ENCODE results near the gene SMIM1.

Gene SMIM1

GRCh38 chr1:3733883-3734589 is 38.5 kb upstream of the SMIM1 start:
- no peak for DNase-seq (ENCODE audit: low read depth)
- H3K4me3 ChIP-seq (ENCODE audit: low read depth, low read length) = no peak overlapping the region
- no peak for TF ChIP-seq CTCF (conservative IDR thresholded peaks at IDR 0.05; ENCODE audit: low read depth, low read length)

- no peak for TF ChIP-seq CTCF (conservative IDR thresholded peaks at IDR 0.05; ENCODE audit: low read depth, low read length)
- no peak overlapping the region for H3K4me3 ChIP-seq (ENCODE audit: low read depth, low read length)
- no peak for DNase-seq (ENCODE audit: low read depth)
Measured at GRCh38 chr1:3734602-3735001, 37.9 kb upstream of the SMIM1 start.

- no peak for TF ChIP-seq CTCF (conservative IDR thresholded peaks at IDR 0.05; ENCODE audit: low read depth, low read length)
- H3K4me3 ChIP-seq (ENCODE audit: low read depth, low read length) = no peak overlapping the region
- no peak for DNase-seq (ENCODE audit: low read depth)
Measured at GRCh38 chr1:3735027-3735681, 37.4 kb upstream of the SMIM1 start.

GRCh38 chr1:3735688-3736087 is 36.9 kb upstream of the SMIM1 start:
- DNase-seq (ENCODE audit: low read depth) = no peak
- no peak for TF ChIP-seq CTCF (conservative IDR thresholded peaks at IDR 0.05; ENCODE audit: low read depth, low read length)
- no peak overlapping the region for H3K4me3 ChIP-seq (ENCODE audit: low read depth, low read length)

GRCh38 chr1:3736131-3736561 is 36.4 kb upstream of the SMIM1 start:
- TF ChIP-seq CTCF (conservative IDR thresholded peaks at IDR 0.05; ENCODE audit: low read depth, low read length) = no peak
- no peak for DNase-seq (ENCODE audit: low read depth)
- H3K4me3 ChIP-seq (ENCODE audit: low read depth, low read length) = no peak overlapping the region

GRCh38 chr1:3736708-3737107 is 35.8 kb upstream of the SMIM1 start:
- no peak overlapping the region for H3K4me3 ChIP-seq (ENCODE audit: low read depth, low read length)
- TF ChIP-seq CTCF (conservative IDR thresholded peaks at IDR 0.05; ENCODE audit: low read depth, low read length) = no peak
- no peak for DNase-seq (ENCODE audit: low read depth)

- no peak for TF ChIP-seq CTCF (conservative IDR thresholded peaks at IDR 0.05; ENCODE audit: low read depth, low read length)
- no peak overlapping the region for H3K4me3 ChIP-seq (ENCODE audit: low read depth, low read length)
- no peak for DNase-seq (ENCODE audit: low read depth)
Measured at GRCh38 chr1:3738943-3739342, 33.6 kb upstream of the SMIM1 start.

Data from choroid plexus epithelial cell (primary cell).